DMS114 treated with DMSO at 0.1 percent for 48 hours (cell line): ENCODE data around the gene OXGR1.

Source experiments
- DNase-seq: peaks from one replicate; lab custom pipeline; 2025; ENCODE audit not compliant: unreplicated experiment; lab: John Stamatoyannopoulos, UW

The OXGR1 gene

DNA sequence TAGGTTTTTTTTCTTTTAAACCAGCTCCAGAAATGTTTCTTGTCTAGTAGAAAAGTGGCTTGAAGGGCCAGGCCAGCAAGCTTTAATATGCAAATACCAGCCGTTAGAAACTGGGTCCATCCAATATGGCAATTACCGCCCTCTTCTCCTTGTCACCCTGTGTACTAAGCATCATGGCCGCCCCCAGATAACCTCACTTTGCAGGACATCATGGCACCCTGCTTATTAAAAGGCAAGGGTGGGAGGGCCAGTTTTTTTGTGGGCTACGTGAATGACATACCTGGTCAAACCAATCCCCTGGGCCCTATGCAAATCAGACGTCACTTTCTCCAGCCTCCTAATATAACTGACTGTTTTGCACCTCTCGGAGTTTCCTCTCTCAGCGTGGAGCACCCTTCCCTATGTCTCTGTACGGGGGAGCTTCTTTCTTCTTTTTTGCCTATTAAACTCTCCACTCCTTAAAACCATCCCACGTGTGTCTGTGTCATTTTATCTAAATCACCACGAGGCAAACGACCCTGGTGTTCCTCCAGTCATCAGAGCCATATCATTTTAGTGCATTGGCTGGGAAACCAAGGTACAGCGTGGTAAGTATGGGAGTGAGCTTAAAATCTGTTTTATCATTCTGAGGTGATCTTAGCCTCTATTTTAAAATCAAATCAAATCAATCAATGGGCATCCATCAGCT, 27.7 kb downstream of the OXGR1 start:
- DNase-seq: no peak

DNA sequence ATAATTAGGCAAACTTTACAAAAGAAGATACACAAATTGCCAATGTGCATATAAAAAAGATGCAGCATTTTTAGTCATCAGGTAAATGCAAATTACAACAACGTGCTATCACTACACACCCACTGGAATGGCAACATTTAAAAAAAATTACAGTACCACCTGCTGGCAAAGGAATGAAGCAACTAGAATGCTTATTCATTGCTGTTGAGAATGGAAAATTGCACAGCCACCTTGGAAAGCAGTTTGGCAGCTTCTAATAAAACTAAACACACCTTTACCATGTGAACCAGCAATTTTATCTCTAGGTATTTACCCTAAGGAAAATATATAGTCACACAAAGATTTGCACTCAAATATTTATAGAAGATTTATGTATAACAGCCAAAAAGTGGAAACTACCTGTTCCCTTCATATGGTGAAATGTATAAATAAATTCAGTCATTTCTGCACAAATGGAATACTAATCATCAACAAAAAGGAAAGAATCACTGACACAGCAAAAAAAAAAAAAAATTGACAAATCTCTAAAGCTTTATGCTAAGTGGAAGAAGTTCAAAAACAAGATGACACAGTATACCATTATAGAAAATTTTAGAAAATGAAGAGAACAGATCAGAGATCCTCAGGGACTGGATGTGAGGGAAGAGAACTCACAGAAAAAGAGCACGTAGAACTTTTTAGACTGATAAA, 30.3 kb downstream of the OXGR1 start:
- DNase-seq: no peak

DNA sequence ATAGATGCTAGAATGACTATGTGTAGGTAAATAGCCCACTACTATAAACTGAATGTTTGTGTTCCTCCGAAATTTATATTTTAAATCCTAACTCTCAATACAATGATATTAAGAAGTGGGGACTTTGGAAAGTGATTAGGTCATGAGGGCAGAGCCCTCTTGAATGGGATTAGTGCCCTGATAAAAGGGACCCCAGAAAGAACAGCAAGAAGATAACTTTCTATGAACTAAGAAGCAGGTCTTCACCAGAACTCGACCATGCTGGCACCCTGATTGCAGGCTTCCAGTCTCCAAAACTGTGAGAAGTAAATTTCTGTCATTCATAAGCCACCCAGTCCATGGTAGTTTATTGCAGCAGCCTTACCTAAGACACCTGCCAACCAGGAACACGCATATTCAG, 33.9 kb downstream of the OXGR1 start:
- no peak for DNase-seq

GRCh38 chr13:96958286-96958891, 35.9 kb downstream of the OXGR1 start:
- peak; percentile 3 for DNase-seq

DNA sequence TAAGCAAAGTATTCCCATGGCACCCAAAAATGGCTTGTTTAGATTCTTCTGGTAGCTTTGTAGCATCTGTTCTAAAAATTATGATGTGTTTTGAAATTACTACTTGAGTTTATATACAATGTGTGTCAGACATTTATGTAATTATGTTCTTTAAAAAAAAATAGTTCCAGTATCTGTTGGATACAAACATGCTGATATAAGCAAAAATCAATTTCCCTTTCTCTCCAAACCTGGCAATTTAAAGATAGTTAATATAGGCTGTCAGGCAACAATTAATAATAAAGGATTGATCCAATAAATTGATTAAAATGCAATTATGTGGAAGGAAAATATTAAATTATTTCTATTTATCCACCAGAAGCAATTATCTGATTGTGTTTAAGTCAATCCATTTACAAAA, 41.7 kb downstream of the OXGR1 start:
- DNase-seq: no peak

DNA sequence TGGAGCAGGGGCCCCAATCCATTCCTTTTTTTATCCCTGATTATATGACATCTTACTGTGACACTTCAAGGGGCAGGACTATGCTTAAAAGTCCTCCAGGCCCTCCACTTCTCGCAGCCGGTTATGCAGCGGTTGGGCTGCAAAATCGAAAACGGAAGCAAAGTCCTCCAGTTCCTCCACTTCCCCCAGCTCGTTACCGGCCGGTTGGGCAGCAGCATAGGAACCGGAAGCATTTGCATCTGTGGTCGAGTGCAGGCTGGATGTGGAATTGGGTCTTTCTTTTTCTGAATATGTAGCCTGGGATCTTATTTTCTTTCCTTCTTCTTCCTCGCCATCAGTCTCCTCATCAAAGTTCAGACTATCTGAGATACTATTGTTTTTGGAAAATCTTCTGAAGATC, 46.1 kb downstream of the OXGR1 start:
- no peak for DNase-seq

DNA sequence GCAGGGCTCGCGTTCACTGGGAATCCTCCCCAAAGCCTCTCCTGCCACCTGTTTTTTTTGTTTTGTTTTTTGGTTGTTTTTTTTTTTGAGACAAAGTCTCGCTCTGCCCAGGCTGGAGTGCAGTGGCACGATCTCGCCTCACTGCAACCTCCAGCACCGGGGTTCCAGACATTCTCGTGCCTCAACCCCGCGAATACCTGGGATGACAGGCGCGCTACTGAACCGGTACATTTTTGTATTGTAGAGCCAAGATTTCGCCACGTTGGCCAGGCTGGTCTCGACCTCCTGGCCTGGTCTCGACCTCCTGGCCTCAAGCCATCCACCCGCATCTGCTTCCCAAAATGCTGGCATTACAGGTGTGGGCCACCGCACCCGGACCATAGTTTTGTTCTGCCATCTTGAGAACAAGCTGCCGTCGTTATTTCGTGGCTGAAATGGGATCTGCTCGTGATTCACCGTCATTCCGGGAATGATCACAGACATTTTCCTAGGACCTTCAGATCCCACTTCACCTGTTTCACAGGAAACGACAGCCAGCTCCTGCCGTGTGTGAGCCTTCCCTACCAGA, 46.8 kb downstream of the OXGR1 start:
- DNase-seq: no peak

- DNase-seq: no peak
Measured at GRCh38 chr13:96946709-96947311, 47.5 kb downstream of the OXGR1 start.

DNA sequence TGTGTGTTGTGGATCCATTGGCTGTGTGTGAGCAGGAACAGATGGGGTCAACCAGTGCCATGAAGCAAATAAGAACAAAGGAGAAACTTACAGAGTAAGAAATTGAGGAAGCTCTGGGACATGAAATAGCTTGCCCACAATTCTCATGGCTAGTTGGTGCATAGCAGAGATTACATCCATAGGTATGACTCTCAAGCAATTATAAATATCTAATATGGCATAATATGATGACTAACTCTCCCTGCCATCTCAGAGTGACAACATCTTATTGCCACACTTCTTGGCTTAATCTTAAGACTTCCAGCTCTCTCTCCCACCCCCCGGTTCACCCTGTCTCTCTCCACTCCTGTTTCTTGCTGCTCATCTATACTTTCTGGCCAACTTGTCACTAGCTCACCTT, 53.3 kb downstream of the OXGR1 start:
- DNase-seq: no peak

DNA sequence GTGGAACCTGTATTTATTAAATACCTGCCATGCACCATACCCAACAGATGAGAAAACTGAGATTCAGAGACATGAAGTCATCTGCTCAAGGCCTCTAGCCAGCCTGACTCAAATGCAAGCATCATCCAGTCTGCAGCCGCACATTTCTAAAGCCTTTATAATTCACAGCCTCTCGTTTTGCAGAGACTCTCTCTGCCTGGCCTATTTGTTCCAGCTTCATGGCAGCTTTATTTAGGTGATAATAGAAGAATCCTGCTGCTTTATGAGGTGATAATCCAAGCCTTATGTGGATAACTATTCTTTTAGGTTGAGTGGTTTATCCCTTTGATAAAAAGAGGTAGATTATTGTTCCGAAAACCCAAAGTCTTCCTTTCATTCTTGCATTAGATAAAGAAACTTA, 58.4 kb downstream of the OXGR1 start:
- DNase-seq: no peak
